ENCODE results near the gene OSER1. TPM values are rescaled to one million over a fixed set of nuclear protein-coding genes. Genes with fewer than 3 reads are reported as not detected.
"Not testable (repeated sequence)": the region's sequence is repeated elsewhere in the genome, so short reads cannot be mapped to it uniquely, and the experiment has no call there.

OSER1 gene
- total RNA-seq, 1 donor from 2014 or later, result 51.8 TPM

GRCh38 chr20:44247131-44247571, 36.6 kb upstream of the OSER1 start, which contains the start of gene GDAP1L1:
Gene GDAP1L1 (plus strand): TSS chr20:44247308. CDS start chr20:44247335, 27 bp downstream.
- Histone ChIP-seq H3F3A (ENCODE audit: low read depth) (peaks cover 3% of the 10 kb centered on the region), H3K27ac (no peak within 1 kb of the TSS), H3K79me2 (ENCODE audit: low read depth) (no peaks in the 10 kb centered on the region), H3K9ac (no peak within 1 kb of the TSS), H4K20me1 (ENCODE audit: low read depth) (peaks cover 31% of the 10 kb centered on the region), H2AFZ (replicated peaks) (no peak within 1 kb of the TSS), H3K4me1 (peaks cover 5% of the 10 kb centered on the region), H3K27me3 (peaks cover 29% of the 10 kb centered on the region), H3K9me3 (ENCODE audit: low read depth) (no peaks in the 10 kb centered on the region), H3K4me2 (peak within 1 kb of the TSS; percentile 98), H3K4me3 (peak within 1 kb of the TSS; percentile 59), H3K36me3 (no peaks in the 10 kb centered on the region)
- Mint-ChIP-seq H3K4me3 (peak within 1 kb of the TSS; percentile 84), H3K27ac (no peak within 1 kb of the TSS), H3K36me3 (no peaks in the 10 kb centered on the region), H3K27me3 (ENCODE audit: insufficient read depth, low read depth) (peaks cover 23% of the 10 kb centered on the region), H3K4me1 (peaks cover 11% of the 10 kb centered on the region), H3K9me3 (no peaks in the 10 kb centered on the region)
- TF ChIP-seq CTCF (IDR thresholded peaks at IDR 0.05), result no peak
- no peak for TF ChIP-seq EZH2 (IDR thresholded peaks at IDR 0.05)
- TF ChIP-seq EZH2phosphoT487 (IDR thresholded peaks at IDR 0.05), result no peak
- DNase-seq (ENCODE audit: low spot score), result peak; percentile 77

DNA sequence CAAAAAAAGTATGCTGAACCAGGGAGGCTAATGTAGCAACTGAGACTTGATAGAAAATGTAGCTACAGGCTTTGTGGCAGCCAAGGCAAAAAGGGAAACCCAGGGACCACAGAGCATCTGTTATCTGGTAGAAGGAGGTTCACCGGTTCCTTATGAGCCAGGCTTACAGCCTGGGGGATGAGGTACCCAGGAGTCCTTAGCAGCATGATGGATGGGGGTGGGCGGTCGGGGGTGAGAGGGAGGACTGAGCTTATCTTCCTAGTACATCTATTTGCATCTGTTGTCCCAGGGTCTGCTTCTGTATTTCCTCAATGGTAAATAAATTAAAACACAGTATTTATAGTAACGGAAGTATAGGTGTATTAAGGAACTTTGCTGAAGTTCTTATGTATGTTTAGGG, 35.4 kb upstream of the OSER1 start:
- no peak for DNase-seq (ENCODE audit: low spot score)
- Histone ChIP-seq H3K9me3 (ENCODE audit: low read depth) (no peaks in the 10 kb centered on the region), H3K36me3 (no peaks in the 10 kb centered on the region), H3K9ac (no peak overlapping the region), H4K20me1 (ENCODE audit: low read depth) (peaks cover 31% of the 10 kb centered on the region), H3F3A (ENCODE audit: low read depth) (peaks cover 3% of the 10 kb centered on the region), H3K27ac (no peak overlapping the region), H3K4me3 (no peak overlapping the region), H2AFZ (replicated peaks) (no peak overlapping the region), H3K79me2 (ENCODE audit: low read depth) (no peaks in the 10 kb centered on the region), H3K4me1 (peaks cover 5% of the 10 kb centered on the region), H3K4me2 (no peak overlapping the region), H3K27me3 (peaks cover 29% of the 10 kb centered on the region)
- peaks cover 11% of the 10 kb centered on the region for H3K4me1 Mint-ChIP-seq
- no peak overlapping the region for H3K4me3 Mint-ChIP-seq
- no peaks in the 10 kb centered on the region for H3K36me3 Mint-ChIP-seq
- TF ChIP-seq EZH2 (IDR thresholded peaks at IDR 0.05), result no peak
- TF ChIP-seq CTCF (IDR thresholded peaks at IDR 0.05), result no peak
- TF ChIP-seq EZH2phosphoT487 (IDR thresholded peaks at IDR 0.05), result no peak
- H3K27me3 Mint-ChIP-seq (ENCODE audit: insufficient read depth, low read depth), result peaks cover 23% of the 10 kb centered on the region
- H3K9me3 Mint-ChIP-seq, result peaks cover 2% of the 10 kb centered on the region
- no peak overlapping the region for H3K27ac Mint-ChIP-seq

GRCh38 chr20:44241796-44242195, 31.2 kb upstream of the OSER1 start:
- no peaks in the 10 kb centered on the region for H3K36me3 ChIP-seq
- no peak overlapping the region for H3K27ac ChIP-seq
- H3K79me2 ChIP-seq (ENCODE audit: low read depth), result no peaks in the 10 kb centered on the region
- no peak overlapping the region for H3K4me2 ChIP-seq
- H3K9me3 Mint-ChIP-seq, result peaks cover 2% of the 10 kb centered on the region
- no peaks in the 10 kb centered on the region for H3K4me1 ChIP-seq
- H3K27ac Mint-ChIP-seq, result no peak overlapping the region
- H3K9me3 ChIP-seq (ENCODE audit: low read depth), result no peaks in the 10 kb centered on the region
- TF ChIP-seq EZH2phosphoT487 (IDR thresholded peaks at IDR 0.05) (no peak), CTCF (IDR thresholded peaks at IDR 0.05) (no peak), EZH2 (IDR thresholded peaks at IDR 0.05) (no peak)
- peaks cover 3% of the 10 kb centered on the region for H3F3A ChIP-seq (ENCODE audit: low read depth)
- H2AFZ ChIP-seq (replicated peaks), result no peak overlapping the region
- H3K4me3 ChIP-seq, result no peak overlapping the region
- no peak overlapping the region for H3K9ac ChIP-seq
- H4K20me1 ChIP-seq (ENCODE audit: low read depth), result peaks cover 4% of the 10 kb centered on the region
- H3K27me3 Mint-ChIP-seq (ENCODE audit: insufficient read depth, low read depth), result peaks cover 14% of the 10 kb centered on the region
- H3K4me1 Mint-ChIP-seq, result peaks cover 2% of the 10 kb centered on the region
- no peak for DNase-seq (ENCODE audit: low spot score)
- no peaks in the 10 kb centered on the region for H3K36me3 Mint-ChIP-seq
- H3K4me3 Mint-ChIP-seq, result no peak overlapping the region
- H3K27me3 ChIP-seq, result peaks cover 17% of the 10 kb centered on the region

GRCh38 chr20:44236840-44237239, 26.3 kb upstream of the OSER1 start:
- H3K27ac Mint-ChIP-seq; H3K4me2 ChIP-seq; H3K4me1 ChIP-seq; H3K36me3 ChIP-seq; H3K36me3 Mint-ChIP-seq; H3K9ac ChIP-seq; H3K4me3 Mint-ChIP-seq; H2AFZ ChIP-seq (replicated peaks); H3K4me3 ChIP-seq; H3K27me3 ChIP-seq; H4K20me1 ChIP-seq (ENCODE audit: low read depth); H3K4me1 Mint-ChIP-seq; H3K27ac ChIP-seq; H3K79me2 ChIP-seq (ENCODE audit: low read depth); DNase-seq (ENCODE audit: low spot score); H3K9me3 Mint-ChIP-seq; H3K27me3 Mint-ChIP-seq (ENCODE audit: insufficient read depth, low read depth); H3K9me3 ChIP-seq (ENCODE audit: low read depth); H3F3A ChIP-seq (ENCODE audit: low read depth): not testable (repeated sequence)

All from neural progenitor cell (in vitro differentiated cells).